Gastrocnemius medialis (tissue), 4 donors: ENCODE measurements around the gene HLA-F.

Experiments
- CTCF ChIP-seq, 5 experiments: fragments of 450-650 bp in 3 of 5; fragments of 200-600 bp in 2 of 5; sonication (generic) in 2 of 5; IDR thresholded peaks in 4 of 5; conservative IDR thresholded peaks in 1 of 5; 1 replicate in 4 of 5; 2 replicates in 1 of 5; pipeline ENCODE4 v1.5.1; 2016 to 2019; ENCODE audit warnings: antibody characterized with exemption in 5 of 5, mild to moderate bottlenecking in 3 of 5, moderate library complexity in 3 of 5
- POLR2A ChIP-seq, 2 donors: fragments of 450-650 bp; IDR thresholded peaks; one replicate each; pipeline ENCODE4 v1.6.1; 2017; ENCODE audit warnings: antibody characterized with exemption in 2 of 2, mild to moderate bottlenecking in 2 of 2, moderate library complexity in 2 of 2

GRCh38 chr6:29769336-29769735 is 46.1 kb downstream of the HLA-F start:
- TF ChIP-seq CTCF (IDR thresholded peaks at IDR 0.05 in 4 of 5, conservative IDR thresholded peaks at IDR 0.05 in 1 of 5) (no peak), POLR2A (IDR thresholded peaks at IDR 0.05) (no peak)
